Stimulated activated CD4-positive, alpha-beta T cell treated with anti-CD3 and anti-CD28 coated beads, Interleukin-4, amount 100 ng/mL, for 48 hours (primary cell): ENCODE results near the gene TPST2.

Source experiments
- DNase-seq, 2 donors: peaks; one replicate each; pipeline ENCODE4 v3.0.0-alpha.2; 2020; ENCODE audit warnings: low read depth in 2 of 2

TPST2 gene

GRCh38 chr22:26610996-26611395 is 21.1 kb upstream of the TPST2 start:
- no peak for DNase-seq

GRCh38 chr22:26610072-26610958 is 20.4 kb upstream of the TPST2 start:
- DNase-seq = peak; percentile 15 to 46

GRCh38 chr22:26609287-26609686 is 19.4 kb upstream of the TPST2 start:
- no peak for DNase-seq

GRCh38 chr22:26608129-26608528 is 18.2 kb upstream of the TPST2 start:
- no peak for DNase-seq

- no peak for DNase-seq
Observed at GRCh38 chr22:26606611-26607010, 16.7 kb upstream of the TPST2 start.

- DNase-seq = no peak
Observed at GRCh38 chr22:26604368-26604767, 14.4 kb upstream of the TPST2 start.

GRCh38 chr22:26602127-26602526 is 12.2 kb upstream of the TPST2 start:
- DNase-seq = no peak

GRCh38 chr22:26601726-26602125 is 11.8 kb upstream of the TPST2 start:
- DNase-seq = no peak

- no peak for DNase-seq
Observed at GRCh38 chr22:26599505-26599904, 9.6 kb upstream of the TPST2 start.

GRCh38 chr22:26597480-26597879 is 7.5 kb upstream of the TPST2 start:
- DNase-seq = no peak

GRCh38 chr22:26597026-26597425 is 7.1 kb upstream of the TPST2 start:
- no peak for DNase-seq

GRCh38 chr22:26593763-26594162 is 3.8 kb upstream of the TPST2 start:
- no peak for DNase-seq

- DNase-seq = no peak
Observed at GRCh38 chr22:26592421-26592891, 2.5 kb upstream of the TPST2 start.

- peak in 1 of 2 donors; percentile 24 for DNase-seq
Observed at GRCh38 chr22:26589367-26589844, 526 bp downstream of the TPST2 start.

GRCh38 chr22:26588729-26589366 is 1.1 kb downstream of the TPST2 start:
- DNase-seq = no peak

GRCh38 chr22:26587991-26588613 is 1.8 kb downstream of the TPST2 start:
- no peak for DNase-seq

- DNase-seq = no peak
Observed at GRCh38 chr22:26586556-26587325, 3.2 kb downstream of the TPST2 start.

- DNase-seq = no peak
Observed at GRCh38 chr22:26585104-26585790, 4.7 kb downstream of the TPST2 start.

- DNase-seq = no peak
Observed at GRCh38 chr22:26584010-26584409, 5.9 kb downstream of the TPST2 start.

- no peak for DNase-seq
Observed at GRCh38 chr22:26581633-26582168, 8.2 kb downstream of the TPST2 start.

GRCh38 chr22:26581026-26581425 is 8.9 kb downstream of the TPST2 start:
- DNase-seq = no peak
